ENCODE results near the gene EXOC3L1. TPM values are rescaled to one million over a fixed set of nuclear protein-coding genes. Genes with fewer than 3 reads are reported as not detected.

EXOC3L1 gene
- total RNA-seq, 1 experiment from 2014 or later: 10.3 TPM

DNA sequence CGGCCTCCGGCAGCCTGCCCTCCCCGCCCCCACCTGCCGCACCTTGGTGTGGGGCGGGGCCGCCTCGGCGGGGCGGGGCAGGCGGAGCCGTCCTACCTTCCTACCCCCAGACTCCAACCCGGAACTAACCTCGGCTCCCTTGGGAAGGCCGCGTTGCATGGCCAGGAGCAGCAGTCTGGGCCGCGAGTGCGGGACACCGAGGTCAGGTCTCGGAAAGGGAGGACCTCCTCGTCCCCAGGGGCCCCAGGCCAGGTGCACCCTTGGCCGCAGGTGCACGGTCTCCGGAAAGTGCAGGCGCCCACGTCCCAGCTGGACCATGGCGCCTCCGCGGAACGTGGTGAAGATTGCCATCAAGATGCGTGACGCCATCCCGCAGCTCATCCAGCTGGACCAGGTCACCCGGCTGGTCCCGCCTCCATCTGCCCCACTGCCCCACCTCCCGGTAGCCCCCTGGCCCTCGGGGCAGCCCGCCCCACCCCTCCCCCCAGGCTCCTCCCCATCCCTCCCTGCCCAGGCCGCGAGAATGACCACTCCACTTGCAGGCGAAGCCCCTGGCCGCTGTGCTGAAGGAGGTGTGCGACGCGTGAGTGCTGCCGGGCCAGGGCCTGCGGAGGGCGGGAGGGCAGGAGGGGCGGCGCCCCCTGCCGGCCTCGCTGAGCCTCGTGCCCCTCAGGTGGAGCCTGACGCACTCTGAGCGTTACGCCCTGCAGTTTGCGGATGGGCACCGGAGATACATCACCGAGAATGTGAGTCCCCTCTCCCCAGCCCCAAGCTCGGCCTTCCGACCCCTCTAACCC, 9.3 kb upstream of the EXOC3L1 start, which contains the start of gene ELMO3:
Gene ELMO3, plus strand, starts transcription at position 121 of the 797 bp plus-strand sequence. Its CDS starts 196 bp downstream, at position 317.
- DNase-seq (ENCODE audit: low read depth): no peak

DNA sequence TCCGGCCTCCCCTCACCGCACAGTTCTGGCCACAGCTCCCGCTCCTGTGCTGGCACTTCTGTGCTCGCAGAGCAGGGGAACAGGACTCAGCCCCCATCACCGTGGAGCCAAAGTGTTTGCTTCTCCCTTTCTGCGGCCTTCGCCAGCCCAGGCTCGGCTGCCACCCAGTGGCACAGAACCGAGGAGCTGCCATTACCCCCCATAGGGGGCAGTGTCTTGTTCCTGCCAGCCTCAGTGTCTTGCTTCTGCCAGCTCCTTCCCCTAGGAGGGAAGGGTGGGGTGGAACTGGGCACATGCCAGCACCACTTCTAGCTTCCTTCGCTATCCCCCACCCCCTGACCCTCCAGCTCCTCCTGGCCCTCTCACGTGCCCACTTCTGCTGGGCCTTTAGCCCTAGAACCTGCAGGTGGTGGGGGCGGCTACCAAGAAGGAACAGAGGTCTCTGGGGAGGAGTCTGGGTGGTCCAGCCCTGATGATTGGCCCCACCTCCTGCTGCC, 8.3 kb upstream of the EXOC3L1 start:
- DNase-seq (ENCODE audit: low read depth): peak; percentile 50

GRCh38 chr16:67197704-67198103, 7.8 kb upstream of the EXOC3L1 start:
- no peak for DNase-seq (ENCODE audit: low read depth)

DNA sequence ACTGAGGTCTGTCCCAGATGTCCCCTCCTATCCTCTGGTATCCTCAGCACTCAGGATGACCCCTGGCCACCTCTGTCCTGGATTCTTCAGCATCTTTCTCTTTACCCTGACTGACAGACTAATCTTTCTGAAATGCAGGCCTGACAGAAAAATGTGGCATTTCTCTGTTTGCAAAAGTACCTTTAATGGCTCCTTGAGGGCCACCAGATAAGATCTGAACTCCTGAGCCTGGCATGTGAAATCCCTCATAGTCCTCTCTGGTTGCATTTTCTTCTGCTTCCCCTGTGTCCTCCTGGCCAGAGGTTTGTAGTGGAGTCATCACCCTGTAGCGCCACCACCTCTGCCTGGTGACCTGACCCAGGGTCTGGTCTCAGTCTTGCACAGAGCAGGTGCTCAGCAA, 6.9 kb upstream of the EXOC3L1 start:
- DNase-seq (ENCODE audit: low read depth): no peak

GRCh38 chr16:67195676-67196075, 5.7 kb upstream of the EXOC3L1 start:
- DNase-seq (ENCODE audit: low read depth): no peak

DNA sequence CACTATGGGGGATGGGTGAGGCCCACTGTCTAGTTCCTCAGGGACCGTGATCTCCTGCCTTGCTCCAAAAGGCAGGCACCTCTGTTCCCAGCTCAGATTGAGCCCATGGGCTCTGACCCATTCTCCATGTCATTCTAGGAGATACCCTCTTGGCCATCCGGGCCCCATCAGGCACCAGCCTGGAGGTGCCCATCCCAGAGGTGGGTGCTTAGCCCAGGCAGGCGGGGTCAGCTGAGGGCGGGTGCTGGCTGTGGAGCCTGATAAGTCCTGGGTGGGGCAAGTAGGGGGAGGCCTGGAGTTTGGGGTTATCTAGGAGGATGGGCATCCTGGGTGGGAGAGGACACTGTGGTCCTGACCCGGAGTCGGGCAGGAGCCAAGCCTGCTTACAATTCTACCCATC, 4.3 kb upstream of the EXOC3L1 start:
- no peak for DNase-seq (ENCODE audit: low read depth)

- no peak for DNase-seq (ENCODE audit: low read depth)
Observed at GRCh38 chr16:67193536-67193935, 3.6 kb upstream of the EXOC3L1 start.

DNA sequence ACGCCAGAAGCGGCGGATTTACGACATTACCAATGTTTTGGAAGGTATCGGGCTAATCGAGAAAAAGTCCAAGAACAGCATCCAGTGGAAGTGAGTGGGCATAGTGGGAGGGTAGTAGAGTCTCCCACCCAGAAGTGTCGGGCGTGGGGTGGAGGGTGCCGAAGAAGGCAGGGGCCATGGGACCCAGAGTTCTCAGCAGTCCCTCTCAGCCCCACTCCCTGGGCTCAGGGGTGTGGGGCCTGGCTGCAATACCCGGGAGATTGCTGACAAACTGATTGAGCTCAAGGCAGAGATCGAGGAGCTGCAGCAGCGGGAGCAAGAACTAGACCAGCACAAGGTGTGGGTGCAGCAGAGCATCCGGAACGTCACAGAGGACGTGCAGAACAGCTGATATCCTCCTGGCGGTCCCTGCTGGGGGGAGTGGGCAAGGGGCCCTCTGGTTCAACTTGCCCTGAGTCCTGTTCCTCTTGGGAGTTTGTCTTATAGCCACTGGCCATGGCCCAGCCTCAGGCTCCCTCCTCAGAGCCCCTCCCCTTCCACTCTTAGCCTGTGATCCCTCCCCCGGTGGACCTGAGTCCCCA, 2.9 kb upstream of the EXOC3L1 start:
- no peak for DNase-seq (ENCODE audit: low read depth)

DNA sequence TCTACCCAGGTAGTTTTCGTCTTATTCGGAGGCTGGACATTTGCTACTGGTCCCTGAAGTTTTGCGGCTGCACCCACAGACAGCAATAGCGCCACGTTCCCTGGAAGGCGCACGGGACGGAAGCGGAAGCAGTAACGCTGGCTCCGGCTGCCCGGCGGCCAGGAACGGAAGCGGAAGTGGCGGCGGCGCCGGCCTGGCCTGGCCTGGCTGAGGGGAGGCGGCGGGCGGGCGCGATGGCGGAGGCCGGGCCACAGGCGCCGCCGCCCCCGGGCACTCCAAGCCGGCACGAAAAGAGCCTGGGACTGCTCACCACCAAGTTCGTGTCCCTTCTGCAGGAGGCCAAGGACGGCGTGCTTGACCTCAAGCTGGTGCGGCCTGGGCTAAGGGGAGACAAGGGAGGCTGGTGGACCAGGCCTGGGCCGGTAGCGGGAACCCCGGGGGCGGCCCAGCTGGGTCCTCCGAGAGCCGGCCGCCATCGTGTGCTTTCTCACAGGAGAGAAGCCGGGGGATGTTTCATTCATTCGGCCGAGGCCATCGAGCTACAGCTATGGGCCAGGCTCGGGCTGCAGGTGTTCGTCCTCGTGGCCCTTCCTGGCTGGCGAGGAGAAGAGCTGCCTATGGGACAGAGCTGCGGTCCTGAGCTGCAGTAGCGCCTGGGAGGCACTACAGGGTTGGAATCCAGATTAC, 2.2 kb upstream of the EXOC3L1 start, which contains the start of gene E2F4:
Gene E2F4, plus strand, starts transcription at position 161 of the 687 bp plus-strand sequence. Its CDS starts 73 bp downstream, at position 234.
- peak; percentile 87 for DNase-seq (ENCODE audit: low read depth)

- DNase-seq (ENCODE audit: low read depth): no peak
Observed at GRCh38 chr16:67191411-67191994, 1.6 kb upstream of the EXOC3L1 start.

GRCh38 chr16:67190448-67191399, 788 bp upstream of the EXOC3L1 start:
- peak; percentile 75 for DNase-seq (ENCODE audit: low read depth)

- DNase-seq (ENCODE audit: low read depth): no peak
Observed at GRCh38 chr16:67188798-67189197, 1.1 kb downstream of the EXOC3L1 start.

DNA sequence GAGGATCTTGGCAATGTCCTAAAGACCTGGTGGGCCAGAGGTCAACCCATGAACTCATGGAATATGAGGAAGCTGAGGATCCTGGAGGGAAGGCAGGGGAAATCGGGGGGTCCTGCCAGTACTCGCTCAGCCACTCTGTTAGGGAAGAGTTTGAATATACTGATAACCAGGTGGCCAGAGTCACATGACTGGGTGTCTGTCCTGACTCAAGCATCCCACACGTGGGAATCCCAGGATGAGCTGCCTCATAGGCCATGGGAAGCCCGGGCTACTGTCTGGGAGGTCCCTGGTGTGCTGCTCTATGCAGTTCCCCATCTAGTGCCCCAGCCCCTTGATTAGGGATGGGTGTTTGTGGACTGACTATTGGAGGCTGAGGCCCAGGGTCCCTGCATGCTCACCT, 1.6 kb downstream of the EXOC3L1 start:
- DNase-seq (ENCODE audit: low read depth): no peak

DNA sequence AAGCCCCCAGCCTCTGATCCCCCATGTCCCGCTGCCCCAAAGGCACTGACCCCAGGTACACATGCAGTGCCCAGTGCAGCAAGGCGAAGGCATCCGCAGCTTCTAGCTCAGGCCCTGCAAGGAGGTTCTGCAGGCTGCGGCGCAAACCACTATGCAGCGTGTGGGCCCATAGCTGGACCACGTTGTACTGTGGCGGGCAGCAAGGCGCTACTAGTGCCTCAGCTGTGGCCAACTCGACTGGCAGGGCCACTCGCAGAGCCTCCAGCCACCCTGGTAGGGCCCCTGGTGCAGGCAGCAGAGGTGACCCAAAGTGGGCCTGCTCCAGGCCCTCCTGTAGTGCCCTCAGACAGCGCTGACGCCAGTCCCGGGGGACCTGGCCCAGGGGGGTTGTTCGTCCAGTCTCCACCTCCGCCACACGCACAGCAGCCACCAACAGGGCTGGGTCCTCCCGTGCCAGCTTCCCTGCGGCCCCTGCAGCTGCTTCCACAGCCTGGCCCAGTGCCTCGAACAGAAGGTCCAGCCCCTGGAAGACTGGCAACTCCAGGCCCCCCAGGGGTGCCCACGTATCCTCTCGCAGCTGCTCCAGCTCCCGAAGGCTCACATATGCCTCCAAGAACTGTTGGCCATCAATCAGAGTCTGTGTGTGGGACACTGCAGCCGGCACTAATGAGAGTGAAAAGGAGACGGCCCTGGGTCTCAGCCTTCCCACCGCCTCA, 2.6 kb downstream of the EXOC3L1 start:
- peak; percentile 87 for DNase-seq (ENCODE audit: low read depth)

DNA sequence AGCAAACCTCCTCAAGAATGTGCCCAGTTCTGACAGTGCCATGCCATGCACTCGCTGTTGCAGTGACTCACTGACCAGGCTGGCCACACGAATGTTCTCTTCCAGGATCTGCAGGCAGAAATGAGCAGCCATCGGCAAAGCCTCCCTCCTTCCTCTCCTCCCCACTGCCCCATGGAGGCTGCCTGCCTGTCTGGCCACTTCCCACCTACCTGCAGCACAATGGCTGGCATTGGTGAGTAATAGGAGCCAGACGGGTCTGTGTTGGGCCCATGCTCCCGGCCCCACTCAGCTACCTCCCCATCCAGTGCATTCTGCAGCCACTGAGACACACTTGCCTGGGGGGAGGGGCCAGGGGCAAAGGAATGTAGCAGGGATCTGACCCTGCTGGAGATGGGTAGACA, 3.4 kb downstream of the EXOC3L1 start:
- peak; percentile 92 for DNase-seq (ENCODE audit: low read depth)

DNA sequence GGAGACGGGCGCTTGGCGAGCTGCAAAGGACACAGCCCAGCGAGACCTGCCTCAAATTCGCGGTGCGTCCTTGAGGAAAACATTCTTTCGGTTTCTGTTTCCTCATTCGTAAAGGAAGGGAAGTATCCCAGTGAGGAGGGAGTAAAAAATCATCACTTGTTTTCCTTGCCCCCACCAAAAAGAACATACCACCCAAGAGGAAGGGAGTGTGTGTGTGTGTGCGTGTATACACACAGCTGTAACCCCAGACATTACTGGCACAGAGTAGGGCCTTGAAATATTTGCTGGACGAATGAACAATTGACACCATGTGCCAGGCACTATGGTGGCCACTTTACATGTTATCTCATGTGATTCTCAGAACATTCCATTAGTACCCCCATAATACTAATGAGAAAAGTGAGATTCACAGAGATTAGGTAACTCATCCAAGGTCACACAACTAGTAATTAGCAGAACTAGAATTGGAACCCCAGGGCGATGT, 4.2 kb downstream of the EXOC3L1 start:
- DNase-seq (ENCODE audit: low read depth): no peak

- peak; percentile 90 for DNase-seq (ENCODE audit: low read depth)
Observed at GRCh38 chr16:67184995-67185650, 4.8 kb downstream of the EXOC3L1 start.

- DNase-seq (ENCODE audit: low read depth): no peak
Observed at GRCh38 chr16:67184453-67184994, 5.4 kb downstream of the EXOC3L1 start.

Data from LHCN-M2 (cell line).